IPS-15b (cell line): Measurements from ENCODE around the gene SHLD2.
"Not testable (repeated sequence)": the region's sequence is repeated elsewhere in the genome, so short reads cannot be mapped to it uniquely, and the experiment has no call there.

Source experiments
- H3K27me3 ChIP-seq: one replicate; pipeline ENCODE4 v1.6.1; 2013; ENCODE audit warnings: low read length; ENCODE audit not compliant: control insufficient read depth, insufficient read depth
- H3K36me3 ChIP-seq: one replicate; pipeline ENCODE4 v1.6.1; 2013; ENCODE audit warnings: low read length; ENCODE audit not compliant: control insufficient read depth, insufficient read depth
- H3K4me1 ChIP-seq: one replicate; pipeline ENCODE4 v1.6.1; 2013; ENCODE audit warnings: mild to moderate bottlenecking, low read length; ENCODE audit not compliant: control insufficient read depth, insufficient read depth
- H3K4me3 ChIP-seq: one replicate; pipeline ENCODE4 v1.5.1; 2013; ENCODE audit warnings: low read depth, low read length
- H3K9ac ChIP-seq: one replicate; pipeline ENCODE4 v1.6.1; 2013; ENCODE audit warnings: low read depth, mild to moderate bottlenecking, low read length
- H3K9me3 ChIP-seq: one replicate; pipeline ENCODE4 v1.6.1; 2013; ENCODE audit warnings: mild to moderate bottlenecking, low read length; ENCODE audit not compliant: control insufficient read depth, insufficient read depth

The SHLD2 gene

DNA sequence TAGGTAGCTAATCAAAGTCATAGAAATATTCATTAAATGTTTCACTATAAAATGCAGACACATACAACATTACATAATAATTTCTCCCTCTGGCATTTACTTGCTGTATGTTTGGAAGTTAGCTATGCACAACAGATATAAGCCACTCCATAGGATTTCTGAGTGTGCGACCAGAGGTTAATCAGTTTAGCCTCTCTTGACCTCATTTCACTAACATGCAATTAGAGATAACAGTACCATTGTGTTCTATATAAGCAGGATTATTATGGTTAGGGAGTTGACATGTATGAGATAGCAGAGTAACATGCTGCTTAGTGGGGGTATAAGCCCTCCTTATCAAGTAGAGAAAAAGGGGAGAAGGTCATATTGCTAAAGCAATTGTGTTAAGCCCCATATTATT, 26.7 kb upstream of the SHLD2 start:
- no peak overlapping the region for H3K4me3 ChIP-seq
- H3K27me3 ChIP-seq: no peaks in the 10 kb centered on the region
- H3K36me3 ChIP-seq: peaks cover 39% of the 10 kb centered on the region
- H3K9me3 ChIP-seq: no peaks in the 10 kb centered on the region
- no peak overlapping the region for H3K9ac ChIP-seq
- no peaks in the 10 kb centered on the region for H3K4me1 ChIP-seq

DNA sequence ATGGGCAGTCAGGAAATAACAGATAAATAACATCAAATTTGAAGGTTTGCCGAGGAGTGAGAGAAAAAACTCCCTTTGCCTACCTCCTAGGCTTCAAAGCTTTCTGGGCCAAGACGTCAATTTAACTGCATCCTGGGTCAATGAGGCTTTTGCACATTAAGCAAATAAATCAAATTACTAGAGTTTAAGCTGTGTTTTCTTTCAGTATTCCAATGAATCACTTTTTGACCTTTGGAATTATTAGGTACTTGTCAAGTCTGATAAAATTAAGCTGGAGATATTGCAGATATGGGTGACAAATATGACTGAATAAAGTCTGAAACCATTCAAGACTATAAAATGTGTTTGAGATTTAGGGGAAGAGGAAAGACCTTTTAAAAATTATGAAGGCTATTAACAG, 22.6 kb upstream of the SHLD2 start:
- Histone ChIP-seq H3K27me3 (no peaks in the 10 kb centered on the region), H3K9me3 (no peaks in the 10 kb centered on the region), H3K9ac (no peak overlapping the region), H3K4me3 (no peak overlapping the region), H3K4me1 (no peaks in the 10 kb centered on the region), H3K36me3 (peaks cover 18% of the 10 kb centered on the region)

- H3K9me3 ChIP-seq, H3K9ac ChIP-seq, H3K27me3 ChIP-seq, H3K4me3 ChIP-seq, H3K4me1 ChIP-seq: not testable (repeated sequence)
- H3K36me3 ChIP-seq: peaks cover 11% of the 10 kb centered on the region
Measured at GRCh38 chr10:87076421-87076820, 18.6 kb upstream of the SHLD2 start.

- Histone ChIP-seq H3K27me3 (no peaks in the 10 kb centered on the region), H3K4me3 (no peak overlapping the region), H3K9me3 (no peaks in the 10 kb centered on the region), H3K9ac (no peak overlapping the region), H3K4me1 (no peaks in the 10 kb centered on the region), H3K36me3 (no peaks in the 10 kb centered on the region)
Measured at GRCh38 chr10:87079106-87079836, 15.7 kb upstream of the SHLD2 start.

DNA sequence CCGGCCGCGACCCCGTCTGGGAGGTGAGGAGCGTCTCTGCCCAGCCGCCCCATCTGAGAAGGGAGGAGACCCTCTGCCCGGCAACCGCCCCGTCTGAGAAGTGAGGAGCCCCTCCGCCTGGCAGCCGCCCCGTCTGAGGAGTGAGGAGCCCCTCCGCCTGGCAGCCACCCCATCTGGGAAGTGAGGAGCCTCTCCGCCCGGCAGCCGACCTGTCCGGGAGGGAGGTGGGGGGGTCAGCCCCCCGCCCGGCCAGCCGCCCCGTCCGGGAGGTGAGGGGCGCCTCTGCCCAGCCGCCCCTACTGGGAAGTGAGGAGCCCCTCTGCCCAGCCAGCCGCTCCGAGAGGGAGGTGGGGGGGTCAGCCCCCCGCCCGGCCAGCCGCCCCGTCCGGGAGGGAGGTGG, 14.4 kb upstream of the SHLD2 start:
- H3K4me1 ChIP-seq, H3K4me3 ChIP-seq, H3K27me3 ChIP-seq, H3K9ac ChIP-seq, H3K36me3 ChIP-seq, H3K9me3 ChIP-seq: not testable (repeated sequence)

DNA sequence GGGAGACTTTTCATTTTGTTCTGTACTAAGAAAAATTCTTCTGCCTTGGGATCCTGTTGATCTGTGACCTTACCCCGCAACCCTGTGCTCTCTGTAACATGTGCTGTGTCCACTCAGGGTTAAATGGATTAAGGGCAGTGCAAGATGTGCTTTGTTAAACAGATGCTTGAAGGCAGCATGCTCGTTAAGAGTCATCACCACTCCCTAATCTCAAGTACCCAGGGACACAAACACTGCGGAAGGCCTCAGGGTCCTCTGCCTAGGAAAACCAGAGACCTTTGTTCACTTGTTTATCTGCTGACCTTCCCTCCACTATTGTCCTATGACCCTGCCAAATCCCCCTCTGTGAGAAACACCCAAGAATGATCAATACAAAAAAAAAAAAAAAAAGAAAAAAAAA, 13.4 kb upstream of the SHLD2 start:
- not testable (repeated sequence) for H3K9ac ChIP-seq, H3K4me1 ChIP-seq, H3K27me3 ChIP-seq, H3K36me3 ChIP-seq, H3K4me3 ChIP-seq, H3K9me3 ChIP-seq

DNA sequence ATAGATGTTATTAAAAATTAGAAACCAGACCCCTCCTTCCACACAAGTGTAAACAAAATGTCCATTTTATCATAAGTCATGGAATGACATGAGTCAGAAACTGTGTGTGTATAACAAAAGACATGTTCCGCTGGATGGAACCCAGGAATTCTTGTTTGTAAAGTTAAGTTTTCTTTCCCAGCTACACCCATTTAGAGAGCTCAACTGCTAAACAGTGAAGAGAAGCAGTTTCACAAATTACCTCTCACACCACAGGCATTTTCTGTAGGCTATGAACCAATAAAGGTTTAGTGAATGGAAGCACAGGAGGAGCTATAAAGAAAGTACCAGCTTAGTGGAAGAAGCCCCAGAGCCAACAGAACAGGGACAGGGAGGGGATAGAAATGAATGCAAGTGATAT, 12.8 kb upstream of the SHLD2 start:
- not testable (repeated sequence) for H3K36me3 ChIP-seq, H3K27me3 ChIP-seq, H3K4me3 ChIP-seq, H3K4me1 ChIP-seq, H3K9ac ChIP-seq, H3K9me3 ChIP-seq

GRCh38 chr10:87083576-87084290, 11.3 kb upstream of the SHLD2 start:
- H3K9ac ChIP-seq, H3K9me3 ChIP-seq, H3K4me3 ChIP-seq, H3K4me1 ChIP-seq, H3K27me3 ChIP-seq, H3K36me3 ChIP-seq: not testable (repeated sequence)

- H3K36me3 ChIP-seq, H3K9ac ChIP-seq, H3K4me1 ChIP-seq, H3K9me3 ChIP-seq, H3K27me3 ChIP-seq, H3K4me3 ChIP-seq: not testable (repeated sequence)
Measured at GRCh38 chr10:87084291-87084782, 10.7 kb upstream of the SHLD2 start.

DNA sequence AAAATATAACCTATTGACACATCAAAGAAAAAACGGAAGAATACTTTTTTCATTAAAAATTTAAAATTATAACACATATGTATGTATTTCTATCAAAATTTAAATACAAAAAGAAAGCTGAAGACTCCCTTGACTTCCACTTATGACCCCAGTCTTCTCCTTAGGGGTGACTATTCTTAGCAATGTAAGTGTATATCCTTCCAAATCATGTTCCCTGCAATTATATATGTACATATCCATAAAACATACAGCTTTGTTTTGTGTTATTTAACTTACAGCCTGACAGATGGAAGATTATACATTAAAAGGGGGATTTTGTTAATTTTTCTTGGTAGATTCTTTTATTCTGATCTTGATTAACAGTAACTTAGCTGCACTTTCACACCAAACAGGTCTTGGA, 9.5 kb upstream of the SHLD2 start:
- Histone ChIP-seq H3K36me3 (peaks cover 4% of the 10 kb centered on the region), H3K9ac (no peak overlapping the region), H3K27me3 (no peaks in the 10 kb centered on the region), H3K4me3 (no peak overlapping the region), H3K4me1 (peaks cover 2% of the 10 kb centered on the region), H3K9me3 (no peaks in the 10 kb centered on the region)

GRCh38 chr10:87089746-87090145, 5.3 kb upstream of the SHLD2 start:
- Histone ChIP-seq H3K36me3 (peaks cover 6% of the 10 kb centered on the region), H3K9me3 (no peaks in the 10 kb centered on the region), H3K9ac (no peak overlapping the region), H3K4me1 (peaks cover 18% of the 10 kb centered on the region), H3K27me3 (no peaks in the 10 kb centered on the region), H3K4me3 (no peak overlapping the region)

GRCh38 chr10:87090779-87091178, 4.2 kb upstream of the SHLD2 start:
- Histone ChIP-seq H3K9me3 (no peaks in the 10 kb centered on the region), H3K4me3 (no peak overlapping the region), H3K36me3 (peaks cover 6% of the 10 kb centered on the region), H3K9ac (no peak overlapping the region), H3K27me3 (no peaks in the 10 kb centered on the region), H3K4me1 (peaks cover 18% of the 10 kb centered on the region)
